Kidney epithelial cell (primary cell): ENCODE data around the gene HEXA. TPM values are rescaled to one million over a fixed set of nuclear protein-coding genes. Genes with fewer than 3 reads are reported as not detected.
"Not testable (repeated sequence)": the region's sequence is repeated elsewhere in the genome, so short reads cannot be mapped to it uniquely, and the experiment has no call there.

ENCODE experiments used
- DNase-seq: peaks from one replicate; pipeline ENCODE4 v3.0.0-alpha.2; 2010; ENCODE audit warnings: low read depth
- H3K27me3 ChIP-seq: 2 replicates; pipeline ENCODE4 v1.6.0; 2011; ENCODE audit warnings: low read length; ENCODE audit not compliant: control insufficient read depth, insufficient read depth
- H3K36me3 ChIP-seq: 2 replicates; pipeline ENCODE4 v1.5.1; 2011; ENCODE audit warnings: low read length; ENCODE audit not compliant: control insufficient read depth, insufficient read depth
- H3K4me3 ChIP-seq: 2 replicates; pipeline ENCODE4 v1.5.1; 2011; ENCODE audit warnings: low read depth, mild to moderate bottlenecking, control low read depth, low read length
- CTCF ChIP-seq: IDR thresholded peaks from 2 replicates; pipeline ENCODE4 v1.5.1; 2011; ENCODE audit warnings: mild to moderate bottlenecking, moderate library complexity, low read length, control low read depth, inconsistent platforms; ENCODE audit not compliant: insufficient read depth, poor library complexity, severe bottlenecking
- total RNA-seq: library from RNA; depleted of rRNA; stranded (reverse); fragments of >200 nt; gene quantifications from 2 replicates; pipeline ENCODE4 v1.2.3, GENCODE V29; 2015

The HEXA gene
- total RNA-seq, 1 donor from 2014 or later, result 135 TPM

GRCh38 chr15:72380743-72381142 is 4.9 kb upstream of the HEXA start:
- no peak for TF ChIP-seq CTCF
- DNase-seq, result no peak
- no peaks in the 10 kb centered on the region for H3K36me3 ChIP-seq

GRCh38 chr15:72379856-72380430 is 4.1 kb upstream of the HEXA start:
- peaks cover 2% of the 10 kb centered on the region for H3K27me3 ChIP-seq
- no peak for TF ChIP-seq CTCF
- H3K4me3 ChIP-seq, result no peak overlapping the region
- no peaks in the 10 kb centered on the region for H3K36me3 ChIP-seq
- no peak for DNase-seq

More at GRCh38 chr15:72380743-72381142, 4.9 kb upstream of the HEXA start:
- H3K4me3 ChIP-seq, result no peak overlapping the region
- H3K27me3 ChIP-seq, result peaks cover 4% of the 10 kb centered on the region

DNA sequence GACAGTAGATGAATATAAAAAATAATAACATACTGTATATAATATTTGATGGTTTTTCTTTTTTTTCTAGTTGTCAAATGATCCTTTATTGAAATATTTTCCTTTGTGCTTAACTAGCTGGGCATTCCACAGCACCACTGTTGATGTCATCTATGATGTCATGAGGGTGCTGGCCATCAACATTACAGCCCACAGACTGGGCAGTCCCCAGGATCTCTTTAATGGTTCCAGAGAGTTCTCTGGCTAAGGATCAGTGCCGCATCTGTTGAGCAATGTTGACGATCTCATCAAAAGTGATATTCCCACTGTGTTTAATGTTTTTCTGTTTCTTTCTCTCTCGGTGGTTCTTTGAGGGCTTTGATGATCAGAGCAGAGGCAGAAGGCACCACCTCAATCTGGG is 3.3 kb upstream of the HEXA start:
- not testable (repeated sequence) for DNase-seq, H3K36me3 ChIP-seq, H3K4me3 ChIP-seq, H3K27me3 ChIP-seq

- no peaks in the 10 kb centered on the region for H3K36me3 ChIP-seq
- no peaks in the 10 kb centered on the region for H3K27me3 ChIP-seq
- DNase-seq, result no peak
- no peak overlapping the region for H3K4me3 ChIP-seq
- TF ChIP-seq CTCF, result no peak
Observed at GRCh38 chr15:72377331-72377730, 1.5 kb upstream of the HEXA start.

- H3K4me3 ChIP-seq, result peak overlapping the region; percentile 98
Observed at GRCh38 chr15:72375501-72375845, 341 bp downstream of the HEXA start.

GRCh38 chr15:72372361-72372760 is 3.5 kb downstream of the HEXA start:
- no peak for TF ChIP-seq CTCF
- H3K36me3 ChIP-seq, result peaks cover 2% of the 10 kb centered on the region
- no peaks in the 10 kb centered on the region for H3K27me3 ChIP-seq
- H3K4me3 ChIP-seq, result no peak overlapping the region
- DNase-seq, result no peak

More at GRCh38 chr15:72375501-72375845, 341 bp downstream of the HEXA start:
- no peak for DNase-seq
- no peak for TF ChIP-seq CTCF
- no peaks in the 10 kb centered on the region for H3K27me3 ChIP-seq
- no peaks in the 10 kb centered on the region for H3K36me3 ChIP-seq
